Transverse colon (tissue), 4 donors: ENCODE results near the gene VTA1. TPM values are rescaled to one million over a fixed set of nuclear protein-coding genes. Genes with fewer than 3 reads are reported as not detected.

ENCODE experiments used
- DNase-seq: peaks from one replicate; pipeline ENCODE4 v3.0.0-alpha.2; 2019
- H3K27ac ChIP-seq, 4 donors: fragments of 200-600 bp; sonication (generic); 2 replicates each; pipeline ENCODE4 v1.5.1; 2016 to 2018; ENCODE audit warnings: inconsistent platforms in 4 of 4
- H3K27me3 ChIP-seq: fragments of 200-600 bp; sonication (generic); 2 replicates; pipeline ENCODE4 v1.5.1; 2017; ENCODE audit warnings: inconsistent platforms
- H3K36me3 ChIP-seq, 4 donors: fragments of 200-600 bp; sonication (generic); 2 replicates each; pipeline ENCODE4 v1.5.1; 2017 to 2019; ENCODE audit warnings: inconsistent platforms in 4 of 4
- H3K4me1 ChIP-seq, 4 donors: fragments of 200-600 bp; sonication (generic); 2 replicates each; pipeline ENCODE4 v1.5.1; 2017 to 2020; ENCODE audit warnings: inconsistent platforms in 4 of 4
- H3K4me3 ChIP-seq, 4 donors: fragments of 200-600 bp; sonication (generic); 1 replicate in 1 of 4; 2 replicates in 3 of 4; pipeline versions ENCODE4 v1.5.1 to v1.6.1; 2017 to 2019; ENCODE audit warnings: inconsistent platforms in 4 of 4
- H3K9me3 ChIP-seq, 2 donors: fragments of 200-600 bp; sonication (generic); 2 replicates each; pipeline ENCODE4 v1.5.1; 2017 to 2019; ENCODE audit warnings: inconsistent platforms in 2 of 2
- CTCF ChIP-seq, 5 experiments: fragments of 200-600 bp in 3 of 5; fragments of 450-650 bp in 2 of 5; sonication (generic) in 3 of 5; IDR thresholded peaks; 1 replicate in 2 of 5; 2 replicates in 3 of 5; pipeline ENCODE4 v1.5.1; 2016 to 2017; ENCODE audit warnings: antibody characterized with exemption in 5 of 5, inconsistent platforms in 3 of 5, mild to moderate bottlenecking in 2 of 5, moderate library complexity in 1 of 5
- EP300 ChIP-seq: sonication (generic); formaldehyde crosslinking; IDR thresholded peaks from one replicate; pipeline ENCODE4 v1.6.1; 2017; ENCODE audit warnings: antibody characterized with exemption, low read depth
- POLR2A ChIP-seq: fragments of 450-650 bp; IDR thresholded peaks from one replicate; pipeline ENCODE4 v1.6.1; 2016; ENCODE audit warnings: antibody characterized with exemption, mild to moderate bottlenecking, moderate library complexity
- POLR2AphosphoS5 ChIP-seq, 3 donors: sonication (generic); formaldehyde crosslinking; IDR thresholded peaks; one replicate each; pipeline ENCODE4 v1.6.1; 2016; ENCODE audit warnings: antibody characterized with exemption in 3 of 3
- WGBS, 2 donors: methylation state at CpG; one replicate each; pipeline ENCODE4 v1.1.5; 2018; ENCODE audit warnings: low coverage in 1 of 2; 5-methylcytosine and 5-hydroxymethylcytosine counted together
- in situ Hi-C, 4 donors: fragments of 200-750 bp; cut with MboI; loops; one replicate each; pipeline versions ENCODE4 v1.15.0 to v1.15.1; 2017; ENCODE audit warnings: low sequenced_read_pairs in 3 of 4, low pct_ligation_motif_present in 1 of 4, low pct_unique_long_range_greater_than_20kb in 1 of 4
- intact Hi-C: fragments of 100-400 bp; cut with DNase I; formaldehyde crosslinking; loops from one replicate; pipeline ENCODE4 v1.15.1; 2023; ENCODE audit warnings: low total_unique reads
- total RNA-seq, 4 donors: library from RNA; depleted of rRNA; stranded (reverse); fragments of >200 nt; gene quantifications; one replicate each; pipeline ENCODE4 v1.1.0, GENCODE V29; 2016

VTA1 gene
- total RNA-seq, 4 donors from 2014 or later = 10.5 to 52.6 (median 37.2) TPM

- peaks cover under 1 to 35% (median 14%) of the 10 kb centered on the region in 4 donors for H3K36me3 ChIP-seq
- TF ChIP-seq POLR2AphosphoS5 (IDR thresholded peaks at IDR 0.05) (no peak), CTCF (IDR thresholded peaks at IDR 0.05) (no peak), POLR2A (no peak), EP300 (no peak)
- H3K27ac ChIP-seq = no peak overlapping the region
- in situ Hi-C loops = loop anchor here in 3 of 4 donors (25.0 kb wide), 1 partner anchor 216 kb away; no protein-coding TSS in a partner anchor
- H3K4me3 ChIP-seq = no peak overlapping the region
- peaks cover 0 to 10% (median 0%) of the 10 kb centered on the region in 4 donors for H3K4me1 ChIP-seq
- H3K9me3 ChIP-seq = no peaks in the 10 kb centered on the region
- DNase-seq = no peak
- no peaks in the 10 kb centered on the region for H3K27me3 ChIP-seq
- intact Hi-C loops = no loop called here
Observed at GRCh38 chr6:142171351-142171750, 24.3 kb downstream of the VTA1 start.

GRCh38 chr6:142172758-142173157 is 25.7 kb downstream of the VTA1 start:
- intact Hi-C loops = no loop called here

GRCh38 chr6:142173980-142174379 is 26.9 kb downstream of the VTA1 start:
- Histone ChIP-seq H3K36me3 (peaks cover 0 to 27% (median 14%) of the 10 kb centered on the region in 4 donors), H3K4me3 (no peak overlapping the region), H3K27me3 (no peaks in the 10 kb centered on the region), H3K27ac (no peak overlapping the region), H3K4me1 (peaks cover 0 to 10% (median 0%) of the 10 kb centered on the region in 4 donors), H3K9me3 (peaks cover 0 to 8% of the 10 kb centered on the region in 2 donors)
- DNase-seq = no peak
- WGBS, 2 donors = 100% methylated on average over 1 to 3 of the region's 3 CpGs
- in situ Hi-C loops (loop anchor here in 3 of 4 donors (25.0 kb wide), 1 partner anchor 213 kb away; no protein-coding TSS in a partner anchor), intact Hi-C loops (no loop called here)
- TF ChIP-seq POLR2A (no peak), POLR2AphosphoS5 (IDR thresholded peaks at IDR 0.05) (no peak), EP300 (no peak)

More at GRCh38 chr6:142172758-142173157, 25.7 kb downstream of the VTA1 start:
- Histone ChIP-seq H3K36me3 (peaks cover 0 to 26% (median 13%) of the 10 kb centered on the region in 4 donors), H3K27me3 (no peaks in the 10 kb centered on the region), H3K27ac (no peak overlapping the region), H3K4me3 (no peak overlapping the region), H3K4me1 (peaks cover 0 to 10% (median 0%) of the 10 kb centered on the region in 4 donors), H3K9me3 (no peaks in the 10 kb centered on the region)
- TF ChIP-seq CTCF (IDR thresholded peaks at IDR 0.05) (no peak), POLR2AphosphoS5 (IDR thresholded peaks at IDR 0.05) (no peak), EP300 (no peak)
- in situ Hi-C loops = loop anchor here in 3 of 4 donors (25.0 kb wide), 1 partner anchor 215 kb away; no protein-coding TSS in a partner anchor
- no peak for DNase-seq

GRCh38 chr6:142174703-142175102 is 27.6 kb downstream of the VTA1 start:
- in situ Hi-C loops = loop anchor here in 3 of 4 donors (25.0 kb wide), 1 partner anchor 213 kb away; no protein-coding TSS in a partner anchor
- peaks cover 0 to 10% (median 0%) of the 10 kb centered on the region in 4 donors for H3K4me1 ChIP-seq
- peaks cover 0 to 26% (median 11%) of the 10 kb centered on the region in 4 donors for H3K36me3 ChIP-seq
- intact Hi-C loops = no loop called here
- no peaks in the 10 kb centered on the region for H3K27me3 ChIP-seq
- no peak for TF ChIP-seq CTCF (IDR thresholded peaks at IDR 0.05)
- TF ChIP-seq POLR2A = no peak
- TF ChIP-seq EP300 = no peak
- no peak for TF ChIP-seq POLR2AphosphoS5 (IDR thresholded peaks at IDR 0.05)
- 92 to 100% methylated on average over 1 to 6 of the region's 6 CpGs for WGBS, 2 donors
- no peak overlapping the region for H3K27ac ChIP-seq
- H3K9me3 ChIP-seq = peaks cover 0 to 8% of the 10 kb centered on the region in 2 donors
- H3K4me3 ChIP-seq = no peak overlapping the region
- no peak for DNase-seq

GRCh38 chr6:142178129-142178528 is 31.1 kb downstream of the VTA1 start:
- no peaks in the 10 kb centered on the region for H3K27me3 ChIP-seq
- H3K4me3 ChIP-seq = no peak overlapping the region
- in situ Hi-C loops (no loop called here), intact Hi-C loops (no loop called here)
- H3K4me1 ChIP-seq = no peaks in the 10 kb centered on the region
- no peak overlapping the region for H3K27ac ChIP-seq
- no peak for DNase-seq
- peaks cover 0 to 4% (median 1%) of the 10 kb centered on the region in 4 donors for H3K36me3 ChIP-seq
- TF ChIP-seq EP300 (no peak), POLR2AphosphoS5 (IDR thresholded peaks at IDR 0.05) (no peak), CTCF (IDR thresholded peaks at IDR 0.05) (no peak), POLR2A (no peak)
- peaks cover 0 to 8% of the 10 kb centered on the region in 2 donors for H3K9me3 ChIP-seq
